ENCODE measurements around the gene BOD1L1.

The BOD1L1 gene

DNA sequence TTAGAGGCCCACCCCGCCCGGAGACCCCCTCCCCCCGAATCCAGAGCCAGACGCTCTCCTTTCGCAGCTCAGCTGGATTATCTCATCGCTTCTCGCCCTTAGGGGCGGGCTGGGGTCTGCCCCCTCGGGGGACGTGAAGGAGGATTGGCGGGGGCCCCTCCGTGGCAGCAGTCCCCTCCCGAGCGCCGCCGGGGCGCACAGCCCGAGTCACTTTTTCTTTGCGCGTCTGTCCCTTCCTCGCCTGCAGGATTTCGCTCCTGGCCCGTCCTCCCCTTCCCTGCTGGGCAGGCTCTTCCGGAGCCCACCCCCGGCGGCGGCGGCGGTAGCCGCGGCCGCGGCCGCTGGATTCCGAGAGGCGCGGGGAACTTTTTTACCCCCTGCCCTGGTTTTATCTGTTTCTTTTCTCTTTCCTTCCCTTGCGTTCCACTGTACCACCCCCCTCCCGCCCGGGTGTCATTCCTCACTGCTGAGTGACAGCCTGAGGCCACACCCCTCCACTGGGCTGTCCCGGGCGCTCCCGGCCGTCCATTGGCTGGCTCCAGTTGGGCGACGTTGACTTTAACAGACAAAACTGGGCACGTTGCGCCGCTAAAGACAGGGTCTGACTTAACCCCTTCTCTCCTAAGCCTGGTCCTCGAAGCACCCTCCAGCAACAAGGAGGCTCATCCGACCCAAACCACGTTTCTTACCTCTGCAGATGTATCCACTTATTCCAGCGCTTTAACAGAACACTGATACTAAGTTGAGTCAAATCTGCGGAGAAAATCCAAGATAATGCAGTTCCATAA lies 82.7 kb downstream of the BOD1L1 start:
- peak overlapping the region; percentile 57 for H3K4me3 ChIP-seq (ENCODE audit: low read depth, low read length)
- ChIA-PET CTCF (interaction anchor here (1.5 to 1.9 kb wide), 2 partner anchors 13 to 692 kb away, joined by 7 to 9 read pairs; no protein-coding TSS in a partner anchor), POLR2A (no interaction called here)
- TF ChIP-seq, protein P1, sequence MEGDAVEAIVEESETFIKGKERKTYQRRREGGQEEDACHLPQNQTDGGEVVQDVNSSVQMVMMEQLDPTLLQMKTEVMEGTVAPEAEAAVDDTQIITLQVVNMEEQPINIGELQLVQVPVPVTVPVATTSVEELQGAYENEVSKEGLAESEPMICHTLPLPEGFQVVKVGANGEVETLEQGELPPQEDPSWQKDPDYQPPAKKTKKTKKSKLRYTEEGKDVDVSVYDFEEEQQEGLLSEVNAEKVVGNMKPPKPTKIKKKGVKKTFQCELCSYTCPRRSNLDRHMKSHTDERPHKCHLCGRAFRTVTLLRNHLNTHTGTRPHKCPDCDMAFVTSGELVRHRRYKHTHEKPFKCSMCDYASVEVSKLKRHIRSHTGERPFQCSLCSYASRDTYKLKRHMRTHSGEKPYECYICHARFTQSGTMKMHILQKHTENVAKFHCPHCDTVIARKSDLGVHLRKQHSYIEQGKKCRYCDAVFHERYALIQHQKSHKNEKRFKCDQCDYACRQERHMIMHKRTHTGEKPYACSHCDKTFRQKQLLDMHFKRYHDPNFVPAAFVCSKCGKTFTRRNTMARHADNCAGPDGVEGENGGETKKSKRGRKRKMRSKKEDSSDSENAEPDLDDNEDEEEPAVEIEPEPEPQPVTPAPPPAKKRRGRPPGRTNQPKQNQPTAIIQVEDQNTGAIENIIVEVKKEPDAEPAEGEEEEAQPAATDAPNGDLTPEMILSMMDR (IDR thresholded peaks at IDR 0.05; ENCODE audit: insufficient read depth, low read length, missing control alignments), result no peak
- no peak for DNase-seq (ENCODE audit: low read depth, low spot score)

DNA sequence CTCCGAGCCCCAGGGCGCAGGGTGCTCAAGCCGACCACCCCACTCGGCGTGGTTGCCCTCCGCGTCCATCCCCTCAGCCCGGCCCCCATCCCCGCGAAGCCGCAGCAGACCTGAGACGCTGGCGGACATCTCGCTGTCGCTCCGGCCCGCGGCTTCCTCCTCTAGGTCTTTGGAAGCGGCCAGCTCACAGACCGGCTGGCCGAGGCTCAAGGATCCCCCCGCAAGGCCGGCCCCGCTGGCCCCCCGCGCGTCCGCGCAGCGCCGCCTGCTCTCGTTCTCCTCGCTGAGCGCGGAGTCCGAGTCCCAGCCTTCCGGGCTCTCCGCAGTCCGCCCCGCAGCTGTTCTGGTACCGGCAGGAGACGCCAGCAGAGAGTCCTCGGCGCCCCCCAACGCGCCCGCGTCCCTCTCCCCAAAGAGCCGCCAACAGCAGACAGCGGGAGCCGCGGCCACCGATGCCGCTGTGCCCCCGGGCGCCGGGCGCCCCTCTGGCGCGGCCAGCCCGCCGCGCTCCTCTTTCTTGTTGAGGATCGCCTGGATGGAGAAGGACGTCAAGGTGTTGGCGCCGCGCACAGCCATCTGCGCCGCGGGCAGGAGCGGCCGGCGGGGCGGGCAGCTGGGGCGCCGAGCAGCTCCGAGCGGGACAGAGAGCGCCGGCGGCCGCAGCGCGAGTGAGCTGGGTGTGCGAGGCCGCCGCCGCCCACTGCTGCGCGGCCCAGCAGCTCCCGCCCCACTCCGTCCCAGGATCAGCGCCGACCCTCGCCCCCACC lies 83.5 kb downstream of the BOD1L1 start, which contains the start of gene NKX3-2:
TSS of gene NKX3-2 (minus strand) at position 670 of the 767 bp plus-strand sequence. CDS start at position 576, 94 bp downstream.
- POLR2A ChIA-PET, result no interaction called here
- TF ChIP-seq, protein P1 (IDR thresholded peaks at IDR 0.05; ENCODE audit: insufficient read depth, low read length, missing control alignments), result no peak
- no peak for DNase-seq (ENCODE audit: low read depth, low spot score)
- H3K4me3 ChIP-seq (ENCODE audit: low read depth, low read length), result peak within 1 kb of the TSS; percentile 57
- CTCF ChIA-PET, result interaction anchor here (1.5 to 1.9 kb wide), 2 partner anchors 12 to 691 kb away, joined by 7 to 9 read pairs; no protein-coding TSS in a partner anchor

DNA sequence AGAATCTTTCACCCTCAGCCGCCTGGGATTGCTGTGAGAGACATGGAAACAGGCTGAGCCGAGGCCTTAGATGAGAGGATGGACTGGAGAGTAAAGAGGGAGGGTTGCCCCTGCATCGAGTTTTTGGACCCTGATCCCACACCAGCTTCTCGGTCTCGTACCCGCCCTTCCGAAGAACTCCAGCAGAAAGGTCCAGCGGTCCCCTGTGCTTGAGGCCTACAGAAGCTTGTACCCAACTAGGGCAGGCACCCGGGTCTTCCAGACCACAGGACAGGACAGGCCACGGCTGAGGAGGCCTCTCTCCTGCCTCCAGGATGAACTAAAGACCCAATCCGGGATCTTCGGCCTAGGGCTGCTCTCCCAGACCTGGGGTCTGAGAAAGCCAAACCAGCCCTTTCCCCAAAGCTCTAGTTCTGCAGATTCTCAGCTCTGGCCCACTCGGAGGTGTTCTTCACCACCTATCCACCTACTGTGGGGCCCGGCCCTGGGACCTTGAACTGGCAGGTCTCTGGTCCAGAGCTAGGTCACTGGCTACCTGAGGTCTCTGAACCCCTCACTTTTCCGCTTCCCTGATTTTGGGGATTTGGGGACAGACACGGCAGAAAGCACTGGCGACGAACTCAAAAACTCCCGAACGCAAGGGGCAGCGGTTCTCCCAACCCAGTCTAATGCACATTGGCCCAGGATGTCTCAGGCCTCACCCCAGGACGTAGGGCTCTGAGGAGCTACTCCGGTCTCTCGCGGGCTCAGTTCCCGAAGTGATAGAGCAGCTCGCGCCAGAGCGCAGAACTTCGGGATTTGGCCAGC lies 84.3 kb downstream of the BOD1L1 start:
- no peak overlapping the region for H3K4me3 ChIP-seq (ENCODE audit: low read depth, low read length)
- TF ChIP-seq, protein P1 (IDR thresholded peaks at IDR 0.05; ENCODE audit: insufficient read depth, low read length, missing control alignments), result no peak
- POLR2A ChIA-PET, result no interaction called here
- CTCF ChIA-PET, result interaction anchor here (1.2 to 1.9 kb wide), 3 partner anchors 11 to 690 kb away, joined by 3 to 9 read pairs (median 7); no protein-coding TSS in a partner anchor
- DNase-seq (ENCODE audit: low read depth, low spot score), result no peak

DNA sequence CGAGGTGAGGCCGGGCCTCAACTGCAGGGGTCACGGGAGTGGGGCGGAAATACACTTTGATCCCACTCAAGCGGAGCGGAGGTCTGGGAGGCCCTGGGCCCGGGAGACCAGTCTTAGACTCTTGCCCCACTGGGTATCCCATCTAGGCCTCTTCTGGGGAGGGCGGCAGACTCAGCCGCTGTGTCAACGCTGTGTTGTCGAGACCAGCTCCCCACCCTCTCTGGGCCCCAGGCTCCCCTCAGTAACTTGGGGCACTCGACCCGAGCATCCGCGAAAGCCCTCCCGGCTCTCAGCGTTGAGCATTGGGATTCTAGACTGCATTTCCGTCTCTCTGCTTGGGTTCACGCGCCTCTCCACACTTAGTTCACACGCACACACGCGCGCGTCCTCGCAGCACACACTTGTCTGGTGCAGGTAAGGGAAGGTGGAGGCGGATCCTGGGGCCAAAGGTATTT lies 84.9 kb downstream of the BOD1L1 start:
- ChIA-PET CTCF (interaction anchor here (0.7 to 1.2 kb wide), 4 partner anchors 12 to 814 kb away, joined by 3 read pairs; no protein-coding TSS in a partner anchor), POLR2A (no interaction called here)
- DNase-seq (ENCODE audit: low read depth, low spot score), result no peak
- TF ChIP-seq, protein P1 (IDR thresholded peaks at IDR 0.05; ENCODE audit: insufficient read depth, low read length, missing control alignments), result no peak
- H3K4me3 ChIP-seq (ENCODE audit: low read depth, low read length), result no peak overlapping the region

DNA sequence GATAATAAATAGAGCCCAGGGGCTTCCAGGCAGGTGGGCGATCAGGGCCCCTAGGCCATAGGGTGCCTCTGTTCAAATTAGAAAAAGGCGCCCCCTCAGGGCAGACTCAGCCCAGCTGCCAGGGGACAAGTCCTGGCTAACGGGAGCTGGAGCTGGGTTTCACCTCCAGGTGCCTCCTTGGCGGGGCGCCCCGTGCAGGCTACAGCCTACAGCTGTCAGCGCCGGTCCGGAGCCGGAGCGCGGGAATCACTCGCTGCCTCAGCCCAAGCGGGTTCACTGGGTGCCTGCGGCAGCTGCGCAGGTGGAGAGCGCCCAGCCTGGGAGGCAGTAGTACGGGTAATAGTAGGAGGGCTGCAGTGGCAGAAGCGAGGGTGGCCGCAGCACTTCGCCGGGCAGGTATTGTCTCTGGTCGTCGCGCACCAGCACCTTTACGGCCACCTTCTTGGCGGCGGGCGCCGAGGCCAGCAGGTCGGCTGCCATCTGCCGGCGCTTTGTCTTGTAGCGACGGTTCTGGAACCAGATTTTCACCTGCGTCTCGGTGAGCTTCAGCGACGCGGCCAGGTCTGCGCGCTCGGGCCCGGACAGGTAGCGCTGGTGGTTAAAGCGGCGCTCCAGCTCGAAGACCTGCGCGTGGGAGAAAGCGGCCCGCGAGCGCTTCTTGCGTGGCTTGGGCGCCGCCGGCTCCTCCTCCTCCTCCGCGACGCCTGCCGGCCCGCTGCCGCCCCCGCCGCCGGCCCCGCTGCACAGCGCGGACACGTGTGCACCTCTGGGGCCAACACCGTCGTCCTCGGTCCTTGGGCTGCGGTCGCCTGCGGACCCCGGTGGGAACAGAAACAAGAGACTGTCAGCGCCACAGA lies 85.6 kb downstream of the BOD1L1 start:
- ChIA-PET POLR2A (no interaction called here), CTCF (interaction anchor here (0.7 to 1.2 kb wide), 7 partner anchors 12 to 813 kb away, joined by 3 to 4 read pairs (median 3); no protein-coding TSS in a partner anchor)
- DNase-seq (ENCODE audit: low read depth, low spot score), result no peak
- H3K4me3 ChIP-seq (ENCODE audit: low read depth, low read length), result no peak overlapping the region
- TF ChIP-seq, protein P1 (IDR thresholded peaks at IDR 0.05; ENCODE audit: insufficient read depth, low read length, missing control alignments), result peak; percentile 27

Measured in AG04449 (cell line).